ENCODE results near the gene SLC2A6. TPM values are rescaled to one million over a fixed set of nuclear protein-coding genes. Genes with fewer than 3 reads are reported as not detected.
A peak's percentile ranks its signal among the peaks of the same experiment; 100 is the strongest.

Gene SLC2A6
- total RNA-seq, 1 donor from 2014 or later: 2.6 TPM

GRCh38 chr9:133502112-133502511 is 23.2 kb upstream of the SLC2A6 start:
- no peak for FAIRE-seq

GRCh38 chr9:133499892-133500270 is 21.0 kb upstream of the SLC2A6 start:
- TF ChIP-seq CTCF (IDR thresholded peaks at IDR 0.05; ENCODE audit: insufficient read depth, low read length, severe bottlenecking): no peak
- no peak overlapping the region for H3K4me3 ChIP-seq (ENCODE audit: low read depth, low read length)
- DNase-seq (ENCODE audit: low read depth) (no peak), FAIRE-seq (no peak)
- no peaks in the 10 kb centered on the region for H3K36me3 ChIP-seq (ENCODE audit: control insufficient read depth, insufficient read depth, low read length)
- no peaks in the 10 kb centered on the region for H3K27me3 ChIP-seq (ENCODE audit: control insufficient read depth, insufficient read depth, low read length)

More at GRCh38 chr9:133502112-133502511, 23.2 kb upstream of the SLC2A6 start:
- Histone ChIP-seq H3K4me3 (ENCODE audit: low read depth, low read length) (no peak overlapping the region), H3K27me3 (ENCODE audit: control insufficient read depth, insufficient read depth, low read length) (no peaks in the 10 kb centered on the region), H3K36me3 (ENCODE audit: control insufficient read depth, insufficient read depth, low read length) (no peaks in the 10 kb centered on the region)
- no peak for TF ChIP-seq CTCF (IDR thresholded peaks at IDR 0.05; ENCODE audit: insufficient read depth, low read length, severe bottlenecking)
- DNase-seq (ENCODE audit: low read depth): no peak

- DNase-seq (ENCODE audit: low read depth) (no peak), FAIRE-seq (no peak)
- Histone ChIP-seq H3K27me3 (ENCODE audit: control insufficient read depth, insufficient read depth, low read length) (no peaks in the 10 kb centered on the region), H3K36me3 (ENCODE audit: control insufficient read depth, insufficient read depth, low read length) (no peaks in the 10 kb centered on the region), H3K4me3 (ENCODE audit: low read depth, low read length) (no peak overlapping the region)
- TF ChIP-seq CTCF (IDR thresholded peaks at IDR 0.05; ENCODE audit: insufficient read depth, low read length, severe bottlenecking): no peak
These were observed 20.4 kb upstream of the SLC2A6 start for GRCh38 chr9:133499132-133499891.

GRCh38 chr9:133496861-133497842 is 18.3 kb upstream of the SLC2A6 start:
- no peaks in the 10 kb centered on the region for H3K27me3 ChIP-seq (ENCODE audit: control insufficient read depth, insufficient read depth, low read length)
- no peak overlapping the region for H3K4me3 ChIP-seq (ENCODE audit: low read depth, low read length)
- FAIRE-seq: no peak
- no peaks in the 10 kb centered on the region for H3K36me3 ChIP-seq (ENCODE audit: control insufficient read depth, insufficient read depth, low read length)
- no peak for DNase-seq (ENCODE audit: low read depth)
- TF ChIP-seq CTCF (IDR thresholded peaks at IDR 0.05; ENCODE audit: insufficient read depth, low read length, severe bottlenecking): no peak

GRCh38 chr9:133495327-133496293 is 16.7 kb upstream of the SLC2A6 start:
- Histone ChIP-seq H3K27me3 (ENCODE audit: control insufficient read depth, insufficient read depth, low read length) (no peaks in the 10 kb centered on the region), H3K36me3 (ENCODE audit: control insufficient read depth, insufficient read depth, low read length) (no peaks in the 10 kb centered on the region), H3K4me3 (ENCODE audit: low read depth, low read length) (no peak overlapping the region)
- peak; percentile 99 for FAIRE-seq
- no peak for DNase-seq (ENCODE audit: low read depth)
- no peak for TF ChIP-seq CTCF (IDR thresholded peaks at IDR 0.05; ENCODE audit: insufficient read depth, low read length, severe bottlenecking)
